ENCODE measurements around the gene AFF3.

- TF ChIP-seq CTCF (IDR thresholded peaks at IDR 0.05; ENCODE audit: low read depth, low read length), result no peak
- no peak for TF ChIP-seq EZH2phosphoT487 (IDR thresholded peaks at IDR 0.05; ENCODE audit: low read depth)
Measured at GRCh38 chr2:99984799-99985515, 157.4 kb downstream of the AFF3 start.
